Measurements from ENCODE around the gene DUSP1.

The DUSP1 gene

GRCh38 chr5:172726966-172727365, 44.0 kb downstream of the DUSP1 start:
- peaks cover 0 to 13% (median 9%) of the 10 kb centered on the region in 5 donors for H3K4me1 ChIP-seq (ENCODE audit: control insufficient read depth in 5 of 5, insufficient read depth in 5 of 5, low read length in 5 of 5)
- no peaks in the 10 kb centered on the region for H3K36me3 ChIP-seq (ENCODE audit: control insufficient read depth in 5 of 5, insufficient read depth in 5 of 5, low read length in 5 of 5)
- no peak overlapping the region for H3K27ac ChIP-seq (ENCODE audit: low read depth, low read length)
- no peaks in the 10 kb centered on the region for H3K9me3 ChIP-seq (ENCODE audit: control insufficient read depth in 5 of 5, low read length in 5 of 5)
- H3K4me3 ChIP-seq (ENCODE audit: low read depth in 1 of 5, low read length in 5 of 5) = no peak overlapping the region
- no peak overlapping the region for H3K9ac ChIP-seq (ENCODE audit: low read length in 5 of 5)
- no peaks in the 10 kb centered on the region for H3K27me3 ChIP-seq (ENCODE audit: control insufficient read depth in 5 of 5, insufficient read depth in 4 of 5, low read length in 5 of 5)

- Histone ChIP-seq H3K4me3 (ENCODE audit: low read depth in 1 of 5, low read length in 5 of 5) (no peak overlapping the region), H3K4me1 (ENCODE audit: control insufficient read depth in 5 of 5, insufficient read depth in 5 of 5, low read length in 5 of 5) (peaks cover 3 to 22% (median 15%) of the 10 kb centered on the region in 5 donors), H3K27ac (ENCODE audit: low read depth, low read length) (no peak overlapping the region)
These were observed 45.2 kb downstream of the DUSP1 start for GRCh38 chr5:172725785-172726184.

GRCh38 chr5:172725273-172725672, 45.7 kb downstream of the DUSP1 start:
- Histone ChIP-seq H3K27me3 (ENCODE audit: control insufficient read depth in 5 of 5, insufficient read depth in 4 of 5, low read length in 5 of 5) (no peaks in the 10 kb centered on the region), H3K4me3 (ENCODE audit: low read depth in 1 of 5, low read length in 5 of 5) (no peak overlapping the region), H3K9ac (ENCODE audit: low read length in 5 of 5) (no peak overlapping the region), H3K4me1 (ENCODE audit: control insufficient read depth in 5 of 5, insufficient read depth in 5 of 5, low read length in 5 of 5) (peaks cover 3 to 27% (median 15%) of the 10 kb centered on the region in 5 donors), H3K27ac (ENCODE audit: low read depth, low read length) (no peak overlapping the region), H3K36me3 (ENCODE audit: control insufficient read depth in 5 of 5, insufficient read depth in 5 of 5, low read length in 5 of 5) (no peaks in the 10 kb centered on the region), H3K9me3 (ENCODE audit: control insufficient read depth in 5 of 5, low read length in 5 of 5) (no peaks in the 10 kb centered on the region)

More at GRCh38 chr5:172725785-172726184, 45.2 kb downstream of the DUSP1 start:
- no peaks in the 10 kb centered on the region for H3K9me3 ChIP-seq (ENCODE audit: control insufficient read depth in 5 of 5, low read length in 5 of 5)
- H3K36me3 ChIP-seq (ENCODE audit: control insufficient read depth in 5 of 5, insufficient read depth in 5 of 5, low read length in 5 of 5) = no peaks in the 10 kb centered on the region
- no peaks in the 10 kb centered on the region for H3K27me3 ChIP-seq (ENCODE audit: control insufficient read depth in 5 of 5, insufficient read depth in 4 of 5, low read length in 5 of 5)
- H3K9ac ChIP-seq (ENCODE audit: low read length in 5 of 5) = no peak overlapping the region

- peaks cover 3 to 27% (median 15%) of the 10 kb centered on the region in 5 donors for H3K4me1 ChIP-seq (ENCODE audit: control insufficient read depth in 5 of 5, insufficient read depth in 5 of 5, low read length in 5 of 5)
- no peak overlapping the region for H3K27ac ChIP-seq (ENCODE audit: low read depth, low read length)
- H3K27me3 ChIP-seq (ENCODE audit: control insufficient read depth in 5 of 5, insufficient read depth in 4 of 5, low read length in 5 of 5) = no peaks in the 10 kb centered on the region
- H3K9me3 ChIP-seq (ENCODE audit: control insufficient read depth in 5 of 5, low read length in 5 of 5) = no peaks in the 10 kb centered on the region
- H3K36me3 ChIP-seq (ENCODE audit: control insufficient read depth in 5 of 5, insufficient read depth in 5 of 5, low read length in 5 of 5) = no peaks in the 10 kb centered on the region
- H3K4me3 ChIP-seq (ENCODE audit: low read depth in 1 of 5, low read length in 5 of 5) = no peak overlapping the region
- H3K9ac ChIP-seq (ENCODE audit: low read length in 5 of 5) = no peak overlapping the region
These were observed 46.5 kb downstream of the DUSP1 start for GRCh38 chr5:172724242-172725183.

GRCh38 chr5:172723508-172723907, 47.5 kb downstream of the DUSP1 start:
- Histone ChIP-seq H3K4me1 (ENCODE audit: control insufficient read depth in 5 of 5, insufficient read depth in 5 of 5, low read length in 5 of 5) (peaks cover 3 to 27% (median 15%) of the 10 kb centered on the region in 5 donors), H3K9me3 (ENCODE audit: control insufficient read depth in 5 of 5, low read length in 5 of 5) (no peaks in the 10 kb centered on the region), H3K27ac (ENCODE audit: low read depth, low read length) (no peak overlapping the region), H3K4me3 (ENCODE audit: low read depth in 1 of 5, low read length in 5 of 5) (no peak overlapping the region), H3K9ac (ENCODE audit: low read length in 5 of 5) (no peak overlapping the region), H3K27me3 (ENCODE audit: control insufficient read depth in 5 of 5, insufficient read depth in 4 of 5, low read length in 5 of 5) (no peaks in the 10 kb centered on the region), H3K36me3 (ENCODE audit: control insufficient read depth in 5 of 5, insufficient read depth in 5 of 5, low read length in 5 of 5) (no peaks in the 10 kb centered on the region)

GRCh38 chr5:172722327-172722815, 48.6 kb downstream of the DUSP1 start:
- Histone ChIP-seq H3K4me3 (ENCODE audit: low read depth in 1 of 5, low read length in 5 of 5) (peak overlapping the region in 1 of 5 donors; percentile 32), H3K36me3 (ENCODE audit: control insufficient read depth in 5 of 5, insufficient read depth in 5 of 5, low read length in 5 of 5) (no peaks in the 10 kb centered on the region), H3K27me3 (ENCODE audit: control insufficient read depth in 5 of 5, insufficient read depth in 4 of 5, low read length in 5 of 5) (no peaks in the 10 kb centered on the region), H3K27ac (ENCODE audit: low read depth, low read length) (no peak overlapping the region), H3K9ac (ENCODE audit: low read length in 5 of 5) (no peak overlapping the region), H3K4me1 (ENCODE audit: control insufficient read depth in 5 of 5, insufficient read depth in 5 of 5, low read length in 5 of 5) (peaks cover 3 to 32% (median 22%) of the 10 kb centered on the region in 5 donors), H3K9me3 (ENCODE audit: control insufficient read depth in 5 of 5, low read length in 5 of 5) (no peaks in the 10 kb centered on the region)

- Histone ChIP-seq H3K27me3 (ENCODE audit: control insufficient read depth in 5 of 5, insufficient read depth in 4 of 5, low read length in 5 of 5) (no peaks in the 10 kb centered on the region), H3K9me3 (ENCODE audit: control insufficient read depth in 5 of 5, low read length in 5 of 5) (no peaks in the 10 kb centered on the region), H3K4me1 (ENCODE audit: control insufficient read depth in 5 of 5, insufficient read depth in 5 of 5, low read length in 5 of 5) (peaks cover 3 to 36% (median 26%) of the 10 kb centered on the region in 5 donors), H3K36me3 (ENCODE audit: control insufficient read depth in 5 of 5, insufficient read depth in 5 of 5, low read length in 5 of 5) (no peaks in the 10 kb centered on the region), H3K9ac (ENCODE audit: low read length in 5 of 5) (peak overlapping the region in 1 of 5 donors; percentile 43), H3K4me3 (ENCODE audit: low read depth in 1 of 5, low read length in 5 of 5) (peak overlapping the region in 1 of 5 donors; percentile 32), H3K27ac (ENCODE audit: low read depth, low read length) (no peak overlapping the region)
These were observed 49.3 kb downstream of the DUSP1 start for GRCh38 chr5:172721455-172722326.

GRCh38 chr5:172720655-172721054, 50.3 kb downstream of the DUSP1 start:
- Histone ChIP-seq H3K9me3 (ENCODE audit: control insufficient read depth in 5 of 5, low read length in 5 of 5) (no peaks in the 10 kb centered on the region), H3K4me1 (ENCODE audit: control insufficient read depth in 5 of 5, insufficient read depth in 5 of 5, low read length in 5 of 5) (peaks cover 3 to 45% (median 37%) of the 10 kb centered on the region in 5 donors), H3K4me3 (ENCODE audit: low read depth in 1 of 5, low read length in 5 of 5) (no peak overlapping the region), H3K27ac (ENCODE audit: low read depth, low read length) (no peak overlapping the region), H3K9ac (ENCODE audit: low read length in 5 of 5) (peak overlapping the region in 1 of 5 donors; percentile 11), H3K36me3 (ENCODE audit: control insufficient read depth in 5 of 5, insufficient read depth in 5 of 5, low read length in 5 of 5) (no peaks in the 10 kb centered on the region), H3K27me3 (ENCODE audit: control insufficient read depth in 5 of 5, insufficient read depth in 4 of 5, low read length in 5 of 5) (no peaks in the 10 kb centered on the region)

- H3K4me1 ChIP-seq (ENCODE audit: control insufficient read depth in 5 of 5, insufficient read depth in 5 of 5, low read length in 5 of 5) = peaks cover 5 to 59% (median 51%) of the 10 kb centered on the region in 5 donors
- no peak overlapping the region for H3K9ac ChIP-seq (ENCODE audit: low read length in 5 of 5)
- no peak overlapping the region for H3K4me3 ChIP-seq (ENCODE audit: low read depth in 1 of 5, low read length in 5 of 5)
- no peaks in the 10 kb centered on the region for H3K9me3 ChIP-seq (ENCODE audit: control insufficient read depth in 5 of 5, low read length in 5 of 5)
- H3K27me3 ChIP-seq (ENCODE audit: control insufficient read depth in 5 of 5, insufficient read depth in 4 of 5, low read length in 5 of 5) = no peaks in the 10 kb centered on the region
- no peak overlapping the region for H3K27ac ChIP-seq (ENCODE audit: low read depth, low read length)
- H3K36me3 ChIP-seq (ENCODE audit: control insufficient read depth in 5 of 5, insufficient read depth in 5 of 5, low read length in 5 of 5) = no peaks in the 10 kb centered on the region
These were observed 51.8 kb downstream of the DUSP1 start for GRCh38 chr5:172719211-172719610.

Measured in subcutaneous abdominal adipose tissue (tissue), 5 donors.